ENCODE data around the gene KSR1.

DNA sequence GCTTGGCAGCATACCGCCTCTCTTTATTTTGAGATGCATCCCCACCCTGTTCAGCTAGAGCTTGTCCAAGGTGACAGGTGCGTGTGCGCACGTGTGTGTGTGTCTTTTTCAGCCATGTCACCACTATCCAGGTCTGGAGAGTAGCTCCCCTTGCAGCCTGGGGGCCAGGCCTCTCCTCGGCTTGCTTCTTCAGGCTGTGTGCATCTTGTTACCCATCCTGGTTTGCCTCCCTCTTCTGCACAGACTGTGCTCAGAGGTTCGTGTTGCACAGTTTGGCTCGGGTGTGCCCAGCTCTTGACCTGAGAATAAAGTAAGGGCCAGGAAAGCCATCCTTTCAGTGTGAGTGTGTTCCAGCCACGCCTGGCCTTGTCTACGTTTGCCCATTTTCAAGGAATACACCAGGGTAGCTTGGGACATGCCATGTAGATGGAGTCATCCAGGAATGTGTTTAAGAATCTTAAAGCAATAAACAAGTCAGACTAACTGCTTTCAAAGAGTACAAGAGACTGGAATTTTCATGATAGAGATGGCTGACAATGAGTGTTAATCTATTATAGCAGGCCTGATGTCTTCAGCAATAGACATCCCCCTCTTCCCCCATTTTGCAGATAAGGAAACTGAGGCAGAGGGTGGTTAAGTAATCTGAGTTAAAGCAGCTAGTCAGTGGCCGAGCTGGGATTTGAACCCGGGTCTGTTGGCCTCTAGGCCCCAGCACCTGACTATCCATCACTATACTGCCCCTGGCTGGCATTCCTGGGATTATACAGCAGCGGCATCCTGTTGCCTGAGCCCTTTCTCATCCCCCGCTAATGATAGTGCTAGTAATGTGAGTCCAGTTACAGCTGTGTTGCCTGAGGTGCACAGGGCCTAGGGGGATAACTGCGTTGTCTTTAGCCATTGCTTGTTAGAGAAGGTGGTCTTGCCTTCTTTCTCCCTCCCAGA lies 77.9 kb downstream of the KSR1 start:
- TF ChIP-seq POLR2A (IDR thresholded peaks at IDR 0.05), result no peak
- TF ChIP-seq, protein P1, sequence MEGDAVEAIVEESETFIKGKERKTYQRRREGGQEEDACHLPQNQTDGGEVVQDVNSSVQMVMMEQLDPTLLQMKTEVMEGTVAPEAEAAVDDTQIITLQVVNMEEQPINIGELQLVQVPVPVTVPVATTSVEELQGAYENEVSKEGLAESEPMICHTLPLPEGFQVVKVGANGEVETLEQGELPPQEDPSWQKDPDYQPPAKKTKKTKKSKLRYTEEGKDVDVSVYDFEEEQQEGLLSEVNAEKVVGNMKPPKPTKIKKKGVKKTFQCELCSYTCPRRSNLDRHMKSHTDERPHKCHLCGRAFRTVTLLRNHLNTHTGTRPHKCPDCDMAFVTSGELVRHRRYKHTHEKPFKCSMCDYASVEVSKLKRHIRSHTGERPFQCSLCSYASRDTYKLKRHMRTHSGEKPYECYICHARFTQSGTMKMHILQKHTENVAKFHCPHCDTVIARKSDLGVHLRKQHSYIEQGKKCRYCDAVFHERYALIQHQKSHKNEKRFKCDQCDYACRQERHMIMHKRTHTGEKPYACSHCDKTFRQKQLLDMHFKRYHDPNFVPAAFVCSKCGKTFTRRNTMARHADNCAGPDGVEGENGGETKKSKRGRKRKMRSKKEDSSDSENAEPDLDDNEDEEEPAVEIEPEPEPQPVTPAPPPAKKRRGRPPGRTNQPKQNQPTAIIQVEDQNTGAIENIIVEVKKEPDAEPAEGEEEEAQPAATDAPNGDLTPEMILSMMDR (IDR thresholded peaks at IDR 0.05), result no peak
